H1 (cell line): ENCODE data around the gene CBX2. TPM values are rescaled to one million over a fixed set of nuclear protein-coding genes. Genes with fewer than 3 reads are reported as not detected.

Experiments
- CTCF ChIA-PET: fragments of 300-600 bp; sonication (Branson Sonifier 250); formaldehyde crosslinking; loops from one replicate; lab custom pipeline; 2021; ENCODE audit not compliant: partially characterized antibody; lab: Charles Lee
- POLR2A ChIA-PET: fragments of 300-600 bp; sonication (Branson Sonifier 250); formaldehyde crosslinking; loops from one replicate; lab custom pipeline; 2021; ENCODE audit warnings: inconsistent platforms; ENCODE audit not compliant: partially characterized antibody; lab: Charles Lee
- DNase-seq, 2 experiments: peaks; one replicate each; pipeline versions ENCODE4 v3.0.0 to v3.0.0-alpha.2; 2010 to 2022; ENCODE audit warnings: low spot score in 2 of 2, low read depth in 1 of 2, mixed read lengths in 1 of 2
- FAIRE-seq: peaks from 2 replicates; lab custom pipeline; 2011; peaks lifted over from hg19 to GRCh38; lab: Jason Lieb, UNC
- H2AFZ ChIP-seq: 2 replicates; pipeline ENCODE4 v1.8.1; 2012; ENCODE audit warnings: low read length, inconsistent platforms
- H2AK5ac ChIP-seq: 2 replicates; pipeline ENCODE4 v1.6.1; 2013; ENCODE audit warnings: low read depth, low read length
- H2BK120ac ChIP-seq: replicated peaks from 2 replicates; pipeline ENCODE3; 2013; ENCODE audit warnings: low read depth, low read length, inconsistent platforms
- H2BK12ac ChIP-seq: 2 replicates; pipeline ENCODE4 v1.6.1; 2013; ENCODE audit warnings: low read depth, low read length
- H2BK15ac ChIP-seq: 2 replicates; pipeline ENCODE4 v1.6.1; 2013; ENCODE audit warnings: low read length
- H2BK20ac ChIP-seq: 2 replicates; pipeline ENCODE4 v1.6.1; 2013; ENCODE audit warnings: low read length
- H2BK5ac ChIP-seq: 2 replicates; pipeline ENCODE4 v1.6.1; 2013; ENCODE audit warnings: low read depth, low read length
- H3K14ac ChIP-seq: 2 replicates; pipeline ENCODE4 v1.6.1; 2013; ENCODE audit warnings: inconsistent platforms; ENCODE audit not compliant: insufficient read length
- H3K18ac ChIP-seq: 2 replicates; pipeline ENCODE4 v1.6.1; 2013; ENCODE audit warnings: low read length; ENCODE audit errors: extremely low read depth
- H3K23ac ChIP-seq: 2 replicates; pipeline ENCODE4 v1.6.1; 2013; ENCODE audit warnings: inconsistent platforms; ENCODE audit not compliant: insufficient read length
- H3K23me2 ChIP-seq: 2 replicates; pipeline ENCODE4 v1.6.1; 2013; ENCODE audit warnings: low read depth, low read length
- H3K27ac ChIP-seq: 2 replicates; pipeline ENCODE4 v1.6.1; 2011; ENCODE audit warnings: low read depth, low read length, inconsistent platforms
- H3K27me3 ChIP-seq, 4 experiments: replicated peaks in 1 of 4; 1 replicate in 1 of 4; 2 replicates in 3 of 4; pipeline versions ENCODE4 v1.6.1 to v1.8.1; 2011 to 2013; ENCODE audit warnings: low read length in 3 of 4, mild to moderate bottlenecking in 3 of 4, inconsistent platforms in 2 of 4, mixed read lengths in 2 of 4, moderate library complexity in 1 of 4; ENCODE audit not compliant: control insufficient read depth in 3 of 4, insufficient read depth in 3 of 4; ENCODE audit errors: extremely low read depth in 1 of 4
- H3K36me3 ChIP-seq, 4 experiments: 2 replicates each; pipeline versions ENCODE4 v1.6.1 to v1.8.1; 2011 to 2013; ENCODE audit warnings: mild to moderate bottlenecking in 4 of 4, low read length in 3 of 4, moderate library complexity in 2 of 4, control low read depth in 1 of 4, inconsistent platforms in 1 of 4; ENCODE audit not compliant: insufficient read depth in 4 of 4, control insufficient read depth in 2 of 4
- H3K4ac ChIP-seq: replicated peaks from 2 replicates; pipeline ENCODE3; 2013; ENCODE audit warnings: low read length, low read depth, mixed read lengths, inconsistent platforms; ENCODE audit not compliant: insufficient read length
- H3K4me1 ChIP-seq, 4 experiments: replicated peaks in 1 of 4; 1 replicate in 1 of 4; 2 replicates in 3 of 4; pipeline versions ENCODE4 v1.6.1 to v1.8.1; 2011 to 2013; ENCODE audit warnings: low read length in 3 of 4, inconsistent platforms in 2 of 4, mixed read lengths in 1 of 4; ENCODE audit not compliant: insufficient read depth in 4 of 4, control insufficient read depth in 3 of 4
- H3K4me2 ChIP-seq, 2 experiments: 2 replicates each; pipeline versions ENCODE4 v1.6.1 to v1.8.1; 2011 to 2013; ENCODE audit warnings: low read depth in 2 of 2, low read length in 2 of 2, control low read depth in 1 of 2, inconsistent platforms in 1 of 2, mild to moderate bottlenecking in 1 of 2; ENCODE audit not compliant: insufficient read depth in 1 of 2
- H3K4me3 ChIP-seq, 4 experiments: fragments of 200-600, 300-600 bp in 1 of 4; sonication (generic), shearing (Covaris generic), sonication (Bioruptor Twin) in 1 of 4; 2 replicates each; pipeline versions ENCODE4 v1.5.1 to v1.8.1; 2011 to 2016; ENCODE audit warnings: low read length in 4 of 4, low read depth in 3 of 4, control low read depth in 2 of 4, inconsistent platforms in 2 of 4, mild to moderate bottlenecking in 2 of 4, mixed read lengths in 1 of 4, moderate library complexity in 1 of 4; ENCODE audit not compliant: insufficient read depth in 2 of 4; ENCODE audit errors: extremely low read depth in 1 of 4
- H3K56ac ChIP-seq: replicated peaks from 2 replicates; pipeline ENCODE3; 2013; ENCODE audit warnings: low read depth, mild to moderate bottlenecking, mixed read lengths, low read length, inconsistent platforms; ENCODE audit not compliant: insufficient read length
- H3K79me1 ChIP-seq: 2 replicates; pipeline ENCODE4 v1.6.1; 2013; ENCODE audit warnings: low read depth, low read length, control low read depth
- H3K79me2 ChIP-seq, 2 experiments: 2 replicates each; pipeline versions ENCODE4 v1.6.1 to v1.8.1; 2012 to 2013; ENCODE audit warnings: low read length in 2 of 2, mild to moderate bottlenecking in 2 of 2, inconsistent platforms in 1 of 2; ENCODE audit not compliant: insufficient read depth in 2 of 2, control insufficient read depth in 1 of 2
- H3K9ac ChIP-seq, 4 experiments: replicated peaks in 1 of 4; 1 replicate in 1 of 4; 2 replicates in 3 of 4; pipeline versions ENCODE4 v1.6.1 to v1.8.1; 2011 to 2013; ENCODE audit warnings: low read depth in 3 of 4, low read length in 3 of 4, control low read depth in 2 of 4, mild to moderate bottlenecking in 2 of 4, moderate library complexity in 2 of 4, inconsistent platforms in 1 of 4; ENCODE audit errors: extremely low read depth in 1 of 4
- H3K9me3 ChIP-seq, 2 experiments: 2 replicates each; pipeline versions ENCODE4 v1.6.1 to v1.8.1; 2012 to 2013; ENCODE audit warnings: mild to moderate bottlenecking in 2 of 2, moderate library complexity in 2 of 2, control low read depth in 1 of 2, inconsistent platforms in 1 of 2, low read depth in 1 of 2, low read length in 1 of 2, mixed read lengths in 1 of 2; ENCODE audit not compliant: insufficient read depth in 2 of 2
- H4K20me1 ChIP-seq, 2 experiments: replicated peaks in 1 of 2; 2 replicates each; pipeline versions ENCODE3 to v1.8.1; 2011 to 2013; ENCODE audit warnings: inconsistent platforms in 2 of 2, low read length in 2 of 2, mild to moderate bottlenecking in 1 of 2; ENCODE audit not compliant: insufficient read depth in 2 of 2, control insufficient read depth in 1 of 2
- H4K5ac ChIP-seq: 2 replicates; pipeline ENCODE4 v1.6.1; 2013; ENCODE audit warnings: low read length, low read depth, mixed read lengths, inconsistent platforms; ENCODE audit not compliant: insufficient read length
- H4K8ac ChIP-seq: 2 replicates; pipeline ENCODE4 v1.8.0; 2013; ENCODE audit warnings: mild to moderate bottlenecking, moderate library complexity, low read length, inconsistent platforms; ENCODE audit not compliant: insufficient read depth; ENCODE audit errors: extremely low read depth
- H4K91ac ChIP-seq: replicated peaks from 2 replicates; pipeline ENCODE3; 2013; ENCODE audit warnings: low read length, mixed read lengths, inconsistent platforms; ENCODE audit not compliant: insufficient read length
- CEBPB ChIP-seq: IDR thresholded peaks from 2 replicates; pipeline ENCODE4 v1.6.1; 2012; ENCODE audit warnings: low read depth, low read length
- EGR1 ChIP-seq: IDR thresholded peaks from 2 replicates; pipeline ENCODE4 v1.6.1; 2011; ENCODE audit warnings: low read depth, low read length, borderline replicate concordance
- GTF2F1 ChIP-seq: IDR thresholded peaks from 2 replicates; pipeline ENCODE4 v1.6.1; 2012; ENCODE audit warnings: low read depth, low read length, improper control_type of control experiment, borderline replicate concordance
- MAX ChIP-seq: IDR thresholded peaks from 2 replicates; pipeline ENCODE4 v1.6.1; 2012; ENCODE audit warnings: inconsistent platforms
- POLR2A ChIP-seq, 2 experiments: IDR thresholded peaks; 1 replicate in 1 of 2; 2 replicates in 1 of 2; pipeline ENCODE4 v1.6.1; 2011; ENCODE audit warnings: low read depth in 2 of 2, low read length in 2 of 2, mild to moderate bottlenecking in 2 of 2; ENCODE audit errors: control extremely low read depth in 1 of 2
- RNF2 ChIP-seq: fragments of 200-900, 300-1000 bp; sonication (generic); IDR thresholded peaks from 2 replicates; pipeline ENCODE4 v1.7.1; 2016; ENCODE audit warnings: borderline replicate concordance, low read depth, mild to moderate bottlenecking, antibody characterized with exemption, low read length; ENCODE audit not compliant: poor library complexity, severe bottlenecking; ENCODE audit errors: missing control alignments
- TEAD4 ChIP-seq: IDR thresholded peaks from 2 replicates; pipeline ENCODE4 v1.6.1; 2012; ENCODE audit warnings: low read depth, low read length, inconsistent platforms, mixed read lengths
- WGBS, 2 experiments: shearing (Covaris generic) in 1 of 2; methylation state at CpG; one replicate each; pipeline versions ENCODE4 v1.1.6 to v1.1.7; 2013 to 2015; ENCODE audit warnings: low lambda C conversion rate in 2 of 2, mixed read lengths in 2 of 2, inconsistent platforms in 1 of 2, low coverage in 1 of 2, missing lambda C conversion rate in 1 of 2; ENCODE audit not compliant: insufficient replicate concordance in 2 of 2, insufficient coverage in 1 of 2, insufficient read length in 1 of 2; ENCODE audit errors: extremely low coverage in 1 of 2, missing lambda C conversion rate in 1 of 2; 5-methylcytosine and 5-hydroxymethylcytosine counted together
- polyA plus RNA-seq, 7 experiments: library from polyadenylated mRNA; depleted of rRNA in 3 of 7; stranded (reverse) in 5 of 7; unstranded in 2 of 7; fragments of >200 nt in 5 of 7; fragments of 200-250 nt in 2 of 7; gene quantifications; 1 replicate in 5 of 7; 2 replicates in 1 of 7; 4 replicates in 1 of 7; pipeline versions ENCODE4 v1.2.1 to v1.2.3, GENCODE V29; 2011 to 2013; ENCODE audit warnings: missing spikeins in 2 of 7, mixed read lengths in 2 of 7
- total RNA-seq: library from RNA; stranded (reverse); fragmentation: NEBNext Ultra II Directional; extraction: Animal tissue kit (Norgen Biotek cat#: 25700); gene quantifications from 2 replicates; pipeline ENCODE4 v1.2.1, GENCODE V29; 2021
- TF ChIP-seq, protein P1 (sequence below), 3 experiments: IDR thresholded peaks; 1 replicate in 2 of 3; 2 replicates in 1 of 3; pipeline versions ENCODE4 v1.5.1 to v1.6.1; 2011; ENCODE audit warnings: low read length in 3 of 3, mild to moderate bottlenecking in 3 of 3, inconsistent platforms in 2 of 3, low read depth in 1 of 3, moderate library complexity in 1 of 3; ENCODE audit not compliant: insufficient read depth in 1 of 3; ENCODE audit errors: control extremely low read depth in 1 of 3
- TF ChIP-seq, protein P2 (sequence below): IDR thresholded peaks from 2 replicates; pipeline ENCODE4 v1.6.1; 2012; ENCODE audit warnings: low read length, inconsistent platforms

The CBX2 gene
- total and polyA plus RNA-seq, 2 of the 8 experiments (the other 6 are each of a cell fraction or from before 2014, with no cell fraction given) = 64.3 to 83.9 TPM

DNA sequence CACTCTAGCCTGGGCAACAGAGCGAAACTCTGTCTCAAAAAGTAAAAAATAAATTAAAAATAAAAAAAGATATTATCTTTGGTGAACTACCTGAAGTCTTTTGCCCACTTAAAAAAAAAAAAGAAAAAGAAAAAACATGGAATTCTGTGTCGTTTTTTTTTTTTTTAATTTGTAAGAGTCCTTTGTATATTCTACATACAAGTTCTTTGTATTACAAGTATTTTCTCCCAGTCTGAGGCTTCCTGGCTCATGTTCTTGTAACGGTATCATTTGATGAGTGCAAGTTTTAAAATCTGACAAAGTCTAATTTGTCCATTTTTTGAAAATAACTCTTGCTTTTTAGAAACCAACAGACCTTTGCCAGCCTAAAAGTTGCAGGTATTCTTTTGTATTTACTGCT lies 12.2 kb upstream of the CBX2 start:
- H3K9me3 ChIP-seq = no peaks in the 10 kb centered on the region
- no peaks in the 10 kb centered on the region for H4K20me1 ChIP-seq
- FAIRE-seq (no peak), DNase-seq (no peak)
- H3K79me2 ChIP-seq = no peaks in the 10 kb centered on the region
- H2AFZ ChIP-seq = no peak overlapping the region
- no peak overlapping the region for H2BK120ac ChIP-seq
- no peak overlapping the region for H2BK15ac ChIP-seq
- H4K5ac ChIP-seq = no peak overlapping the region
- POLR2A ChIA-PET = interaction anchor here (1.0 kb wide), 1 partner anchor 13 kb away, joined by 6 read pairs; no protein-coding TSS in a partner anchor
- H3K4me3 ChIP-seq = no peak overlapping the region
- no peak overlapping the region for H3K9ac ChIP-seq
- H3K18ac ChIP-seq = no peak overlapping the region
- no peak overlapping the region for H3K4ac ChIP-seq
- no peak overlapping the region for H3K14ac ChIP-seq
- no peak overlapping the region for H4K8ac ChIP-seq
- no peak overlapping the region for H2AK5ac ChIP-seq
- H2BK5ac ChIP-seq = no peak overlapping the region
- no peaks in the 10 kb centered on the region for H3K79me1 ChIP-seq
- H3K27me3 ChIP-seq = no peaks in the 10 kb centered on the region; a peak in 1 of 7 replicates
- no peak overlapping the region for H3K23ac ChIP-seq
- no peak overlapping the region for H2BK20ac ChIP-seq
- H3K56ac ChIP-seq = no peak overlapping the region
- CTCF ChIA-PET = interaction anchor here (0.7 to 2.0 kb wide), 3 partner anchors 9 to 90 kb away, joined by 3 to 7 read pairs (median 3); no protein-coding TSS in a partner anchor
- no peak overlapping the region for H3K4me2 ChIP-seq
- H2BK12ac ChIP-seq = no peak overlapping the region
- H3K27ac ChIP-seq = no peak overlapping the region
- no peaks in the 10 kb centered on the region for H3K4me1 ChIP-seq
- H3K23me2 ChIP-seq = no peaks in the 10 kb centered on the region
- 97% methylated on average over 2 of the region's 3 CpGs; no CpG with 5 or more reads in 1 of the 2 experiments for WGBS, 2 experiments
- H3K36me3 ChIP-seq = no peaks in the 10 kb centered on the region
- H4K91ac ChIP-seq = no peak overlapping the region
- TF ChIP-seq POLR2A (IDR thresholded peaks at IDR 0.05; ENCODE audit: control extremely low read depth in 1 of 2, low read depth in 2 of 2, low read length in 2 of 2) (no peak), GTF2F1 (no peak), MAX (no peak), TEAD4 (no peak), CEBPB (no peak), RNF2 (no peak), EGR1 (no peak)
- TF ChIP-seq, protein P1, sequence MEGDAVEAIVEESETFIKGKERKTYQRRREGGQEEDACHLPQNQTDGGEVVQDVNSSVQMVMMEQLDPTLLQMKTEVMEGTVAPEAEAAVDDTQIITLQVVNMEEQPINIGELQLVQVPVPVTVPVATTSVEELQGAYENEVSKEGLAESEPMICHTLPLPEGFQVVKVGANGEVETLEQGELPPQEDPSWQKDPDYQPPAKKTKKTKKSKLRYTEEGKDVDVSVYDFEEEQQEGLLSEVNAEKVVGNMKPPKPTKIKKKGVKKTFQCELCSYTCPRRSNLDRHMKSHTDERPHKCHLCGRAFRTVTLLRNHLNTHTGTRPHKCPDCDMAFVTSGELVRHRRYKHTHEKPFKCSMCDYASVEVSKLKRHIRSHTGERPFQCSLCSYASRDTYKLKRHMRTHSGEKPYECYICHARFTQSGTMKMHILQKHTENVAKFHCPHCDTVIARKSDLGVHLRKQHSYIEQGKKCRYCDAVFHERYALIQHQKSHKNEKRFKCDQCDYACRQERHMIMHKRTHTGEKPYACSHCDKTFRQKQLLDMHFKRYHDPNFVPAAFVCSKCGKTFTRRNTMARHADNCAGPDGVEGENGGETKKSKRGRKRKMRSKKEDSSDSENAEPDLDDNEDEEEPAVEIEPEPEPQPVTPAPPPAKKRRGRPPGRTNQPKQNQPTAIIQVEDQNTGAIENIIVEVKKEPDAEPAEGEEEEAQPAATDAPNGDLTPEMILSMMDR (IDR thresholded peaks at IDR 0.05; ENCODE audit: control extremely low read depth in 1 of 3, insufficient read depth in 1 of 3, low read depth in 1 of 3, low read length in 3 of 3) = no peak
- TF ChIP-seq, protein P2, sequence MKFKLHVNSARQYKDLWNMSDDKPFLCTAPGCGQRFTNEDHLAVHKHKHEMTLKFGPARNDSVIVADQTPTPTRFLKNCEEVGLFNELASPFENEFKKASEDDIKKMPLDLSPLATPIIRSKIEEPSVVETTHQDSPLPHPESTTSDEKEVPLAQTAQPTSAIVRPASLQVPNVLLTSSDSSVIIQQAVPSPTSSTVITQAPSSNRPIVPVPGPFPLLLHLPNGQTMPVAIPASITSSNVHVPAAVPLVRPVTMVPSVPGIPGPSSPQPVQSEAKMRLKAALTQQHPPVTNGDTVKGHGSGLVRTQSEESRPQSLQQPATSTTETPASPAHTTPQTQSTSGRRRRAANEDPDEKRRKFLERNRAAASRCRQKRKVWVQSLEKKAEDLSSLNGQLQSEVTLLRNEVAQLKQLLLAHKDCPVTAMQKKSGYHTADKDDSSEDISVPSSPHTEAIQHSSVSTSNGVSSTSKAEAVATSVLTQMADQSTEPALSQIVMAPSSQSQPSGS = no peak
